B cell (primary cell): ENCODE results near the gene SLC24A1. TPM values are rescaled to one million over a fixed set of nuclear protein-coding genes. Genes with fewer than 3 reads are reported as not detected.

Experiments used
- ATAC-seq: fragments of 200-7000 bp; cut with Tn5 transposase; one replicate; pipeline ENCODE4 v1.10.0; 2021; ENCODE audit warnings: low read depth, mild to moderate bottlenecking, moderate number of reproducible peaks, moderate library complexity
- CTCF ChIA-PET: fragments of 350-600 bp; sonication (Branson Sonifier 250); formaldehyde crosslinking; loops from one replicate; lab custom pipeline; 2021; ENCODE audit warnings: antibody characterized with exemption, inconsistent platforms; lab: Charles Lee
- POLR2A ChIA-PET: fragments of 350-600 bp; sonication (Branson Sonifier 250); formaldehyde crosslinking; loops from one replicate; lab custom pipeline; 2021; ENCODE audit warnings: antibody characterized with exemption; lab: Charles Lee
- DNase-seq: peaks from one replicate; pipeline ENCODE4 v3.0.0; 2013
- H2AFZ ChIP-seq: 2 replicates; pipeline ENCODE4 v1.6.1; 2012; ENCODE audit warnings: mild to moderate bottlenecking, low read depth, low read length; ENCODE audit not compliant: insufficient read depth, poor library complexity, severe bottlenecking
- H3K27ac ChIP-seq, 2 donors: 1 replicate in 1 of 2; 2 replicates in 1 of 2; pipeline ENCODE4 v1.5.1; 2012 to 2013; ENCODE audit warnings: low read length in 2 of 2, mild to moderate bottlenecking in 2 of 2, moderate library complexity in 1 of 2
- H3K27me3 ChIP-seq, 4 experiments: fragments of 200-600 bp in 1 of 4; sonication (generic) in 1 of 4; replicated peaks in 1 of 4; 1 replicate in 2 of 4; 2 replicates in 2 of 4; pipeline versions ENCODE4 v1.6.1 to v1.7.0; 2013 to 2016; ENCODE audit warnings: low read length in 3 of 4, mild to moderate bottlenecking in 2 of 4, mixed read lengths in 1 of 4, moderate library complexity in 1 of 4; ENCODE audit not compliant: insufficient read depth in 4 of 4, control insufficient read depth in 3 of 4; ENCODE audit errors: control extremely low read depth in 1 of 4
- H3K36me3 ChIP-seq, 2 experiments: replicated peaks in 1 of 2; 1 replicate in 1 of 2; 2 replicates in 1 of 2; pipeline versions ENCODE4 v1.6.1 to v1.7.1; 2013; ENCODE audit warnings: low read length in 1 of 2; ENCODE audit not compliant: insufficient read depth in 2 of 2, control insufficient read depth in 1 of 2; ENCODE audit errors: control extremely low read depth in 1 of 2, extremely low read depth in 1 of 2
- H3K4me1 ChIP-seq, 2 donors: fragments of 200-600 bp in 1 of 2; sonication (generic) in 1 of 2; 1 replicate in 1 of 2; 2 replicates in 1 of 2; pipeline versions ENCODE4 v1.5.1 to v1.6.1; 2013 to 2017; ENCODE audit warnings: low read length in 2 of 2; ENCODE audit not compliant: control insufficient read depth in 2 of 2, insufficient read depth in 2 of 2
- H3K4me2 ChIP-seq: replicated peaks from 2 replicates; pipeline ENCODE3; 2012; ENCODE audit warnings: mild to moderate bottlenecking, low read depth, low read length; ENCODE audit not compliant: poor library complexity, severe bottlenecking
- H3K4me3 ChIP-seq, 5 experiments: fragments of 200-600 bp in 1 of 5; sonication (generic) in 1 of 5; 1 replicate in 3 of 5; 2 replicates in 2 of 5; pipeline versions ENCODE4 v1.5.1 to v1.7.0; 2011 to 2016; ENCODE audit warnings: low read length in 4 of 5, mild to moderate bottlenecking in 4 of 5, low read depth in 2 of 5, control low read depth in 1 of 5, moderate library complexity in 1 of 5; ENCODE audit not compliant: insufficient read depth in 1 of 5; ENCODE audit errors: control extremely low read depth in 1 of 5, extremely low read depth in 1 of 5
- H3K79me2 ChIP-seq: fragments of 200-600 bp; sonication (generic); one replicate; pipeline ENCODE4 v1.6.0; 2016; ENCODE audit warnings: low read length; ENCODE audit not compliant: control insufficient read depth, insufficient read depth
- H3K9ac ChIP-seq: fragments of 200-600 bp; sonication (generic); 2 replicates; pipeline ENCODE4 v1.6.1; 2017; ENCODE audit warnings: mild to moderate bottlenecking, low read length, moderate library complexity
- H3K9me3 ChIP-seq, 3 donors: one replicate each; pipeline versions ENCODE4 v1.6.1 to v1.7.1; 2013; ENCODE audit warnings: low read length in 2 of 3; ENCODE audit not compliant: control insufficient read depth in 2 of 3, insufficient read depth in 1 of 3; ENCODE audit errors: control extremely low read depth in 1 of 3
- H4K20me1 ChIP-seq: 2 replicates; pipeline ENCODE4 v1.6.0; 2012; ENCODE audit warnings: mild to moderate bottlenecking, low read length; ENCODE audit not compliant: insufficient read depth, control insufficient read depth, poor library complexity, severe bottlenecking
- H3K27ac Mint-ChIP-seq: one replicate; pipeline ENCODE4 v1.8.0; 2021; ENCODE audit warnings: mixed read lengths
- H3K27me3 Mint-ChIP-seq: one replicate; pipeline ENCODE4 v1.8.0; 2021; ENCODE audit warnings: mixed read lengths
- H3K4me1 Mint-ChIP-seq: one replicate; pipeline ENCODE4 v1.8.0; 2021; ENCODE audit warnings: mixed read lengths
- H3K4me3 Mint-ChIP-seq: one replicate; pipeline ENCODE4 v1.8.0; 2021; ENCODE audit warnings: mixed read lengths
- H3K9me3 Mint-ChIP-seq: one replicate; pipeline ENCODE4 v1.8.0; 2022; ENCODE audit warnings: mixed read lengths; ENCODE audit not compliant: insufficient read depth
- EZH2 ChIP-seq: IDR thresholded peaks from 2 replicates; pipeline ENCODE4 v1.6.1; 2012; ENCODE audit warnings: borderline replicate concordance, low read depth, mild to moderate bottlenecking, moderate library complexity, low read length; ENCODE audit not compliant: insufficient read depth, poor library complexity, severe bottlenecking
- WGBS: methylation state at CpG from one replicate; pipeline ENCODE4 v1.1.5; 2013; ENCODE audit warnings: missing lambda C conversion rate; ENCODE audit not compliant: insufficient coverage; 5-methylcytosine and 5-hydroxymethylcytosine counted together
- intact Hi-C: fragments of 100-400 bp; cut with micrococcal nuclease; formaldehyde crosslinking; loops from one replicate; pipeline ENCODE4 v1.10.0; 2022
- polyA plus RNA-seq: library from polyadenylated mRNA; depleted of rRNA; stranded (reverse); fragments of >200 nt; gene quantifications from 2 replicates; pipeline ENCODE4 v1.2.3, GENCODE V29; 2012
- total RNA-seq, 2 donors: library from RNA; stranded (reverse); fragments of 120-200 nt in 1 of 2; gene quantifications; 1 replicate in 1 of 2; 2 replicates in 1 of 2; pipeline versions ENCODE4 v1.2.3 to v1.2.4, GENCODE V29; 2013 to 2022
- TF ChIP-seq, protein P1 (sequence below): fragments of 200-600 bp; IDR thresholded peaks from one replicate; pipeline ENCODE4 v1.8.0; 2022; ENCODE audit warnings: antibody characterized with exemption, mild to moderate bottlenecking

The SLC24A1 gene
- total and polyA plus RNA-seq, 2 donors (not counting 1 experiment from before 2014, with no cell fraction given) = 1.7 to 6.7 TPM

DNA sequence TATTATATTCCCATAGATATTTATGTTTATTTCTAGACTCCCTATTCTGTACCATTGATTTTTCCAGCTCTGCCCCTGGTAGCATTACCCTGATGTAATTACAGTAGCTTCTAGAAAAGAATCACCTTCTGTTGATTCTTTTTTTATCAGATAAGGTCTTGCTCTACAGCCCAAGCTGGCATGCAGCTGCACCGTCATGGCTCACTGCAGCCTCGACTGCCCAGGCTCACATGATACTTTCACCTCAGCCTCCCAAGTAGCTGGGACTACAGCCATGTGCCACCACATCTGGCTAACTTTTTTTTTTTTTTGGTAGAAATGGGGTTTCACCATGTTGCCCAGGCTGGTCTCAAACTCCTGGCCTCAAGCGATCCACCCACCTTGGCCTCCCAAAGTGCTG, 41.8 kb downstream of the SLC24A1 start:
- H3K27me3 ChIP-seq = no peaks in the 10 kb centered on the region
- POLR2A ChIA-PET = no interaction called here
- H3K79me2 ChIP-seq = no peaks in the 10 kb centered on the region
- Mint-ChIP-seq H3K27ac (peak overlapping the region; percentile 76), H3K4me1 (peaks cover 31% of the 10 kb centered on the region), H3K27me3 (no peaks in the 10 kb centered on the region), H3K4me3 (no peak overlapping the region), H3K9me3 (no peaks in the 10 kb centered on the region)
- no peak for TF ChIP-seq EZH2
- TF ChIP-seq, protein P1, sequence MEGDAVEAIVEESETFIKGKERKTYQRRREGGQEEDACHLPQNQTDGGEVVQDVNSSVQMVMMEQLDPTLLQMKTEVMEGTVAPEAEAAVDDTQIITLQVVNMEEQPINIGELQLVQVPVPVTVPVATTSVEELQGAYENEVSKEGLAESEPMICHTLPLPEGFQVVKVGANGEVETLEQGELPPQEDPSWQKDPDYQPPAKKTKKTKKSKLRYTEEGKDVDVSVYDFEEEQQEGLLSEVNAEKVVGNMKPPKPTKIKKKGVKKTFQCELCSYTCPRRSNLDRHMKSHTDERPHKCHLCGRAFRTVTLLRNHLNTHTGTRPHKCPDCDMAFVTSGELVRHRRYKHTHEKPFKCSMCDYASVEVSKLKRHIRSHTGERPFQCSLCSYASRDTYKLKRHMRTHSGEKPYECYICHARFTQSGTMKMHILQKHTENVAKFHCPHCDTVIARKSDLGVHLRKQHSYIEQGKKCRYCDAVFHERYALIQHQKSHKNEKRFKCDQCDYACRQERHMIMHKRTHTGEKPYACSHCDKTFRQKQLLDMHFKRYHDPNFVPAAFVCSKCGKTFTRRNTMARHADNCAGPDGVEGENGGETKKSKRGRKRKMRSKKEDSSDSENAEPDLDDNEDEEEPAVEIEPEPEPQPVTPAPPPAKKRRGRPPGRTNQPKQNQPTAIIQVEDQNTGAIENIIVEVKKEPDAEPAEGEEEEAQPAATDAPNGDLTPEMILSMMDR = no peak
- H3K36me3 ChIP-seq = peaks cover 10 to 84% of the 10 kb centered on the region in 2 experiments
- intact Hi-C loops = loop anchor here (5.0 to 10.0 kb wide), 2 partner anchors 44 to 71 kb away; no protein-coding TSS in a partner anchor
- H3K4me3 ChIP-seq = no peak overlapping the region
- peaks cover 3 to 11% of the 10 kb centered on the region in 2 donors for H3K4me1 ChIP-seq
- ATAC-seq (peak; percentile 95), DNase-seq (peak; percentile 73)
- CTCF ChIA-PET = interaction anchor here (0.5 to 2.2 kb wide), 9 partner anchors 10 to 480 kb away, joined by 3 to 6 read pairs (median 3); no protein-coding TSS in a partner anchor
- H3K27ac ChIP-seq = peak overlapping the region in 1 of 2 donors; percentile 52
- no peak overlapping the region for H2AFZ ChIP-seq
- H4K20me1 ChIP-seq = no peaks in the 10 kb centered on the region
- H3K9ac ChIP-seq = no peak overlapping the region
- WGBS = 19% methylated on average over 2 of the region's 3 CpGs
- no peak overlapping the region for H3K4me2 ChIP-seq
- no peaks in the 10 kb centered on the region for H3K9me3 ChIP-seq

DNA sequence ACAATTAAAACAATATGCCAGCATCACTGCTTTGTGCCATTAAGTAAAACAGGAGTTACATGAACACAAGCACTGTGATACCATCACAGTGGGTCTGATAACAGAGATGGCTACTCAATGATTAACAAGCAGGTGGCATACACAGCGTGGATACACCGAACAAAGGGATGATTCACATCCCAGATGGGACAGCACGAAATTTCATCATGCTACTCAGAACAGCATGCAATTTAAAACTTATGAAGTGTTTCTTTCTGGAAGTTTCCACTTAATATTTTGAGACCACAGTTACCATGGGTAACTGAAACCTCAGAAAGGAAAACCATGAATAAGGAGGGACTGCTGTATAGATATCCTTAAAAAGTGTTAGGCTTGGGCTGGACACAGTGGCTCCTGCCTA, 44.5 kb downstream of the SLC24A1 start:
- WGBS = 96% methylated on average over 3 of the region's 3 CpGs
- Histone ChIP-seq H3K27ac (no peak overlapping the region), H3K4me1 (peaks cover 3 to 7% of the 10 kb centered on the region in 2 donors), H3K36me3 (peaks cover 20 to 87% of the 10 kb centered on the region in 2 experiments), H3K9me3 (no peaks in the 10 kb centered on the region), H3K9ac (no peak overlapping the region), H3K27me3 (no peaks in the 10 kb centered on the region), H4K20me1 (no peaks in the 10 kb centered on the region), H2AFZ (no peak overlapping the region), H3K79me2 (no peaks in the 10 kb centered on the region), H3K4me2 (no peak overlapping the region), H3K4me3 (no peak overlapping the region)
- no peaks in the 10 kb centered on the region for H3K9me3 Mint-ChIP-seq
- no peaks in the 10 kb centered on the region for H3K27me3 Mint-ChIP-seq
- ChIA-PET POLR2A (no interaction called here), CTCF (no interaction called here)
- H3K4me1 Mint-ChIP-seq = peaks cover 21% of the 10 kb centered on the region
- TF ChIP-seq EZH2 = no peak
- TF ChIP-seq, protein P1 = no peak
- H3K27ac Mint-ChIP-seq = peak overlapping the region; percentile 46
- ATAC-seq = no peak
- no peak overlapping the region for H3K4me3 Mint-ChIP-seq
- DNase-seq = no peak
- intact Hi-C loops = loop anchor here (10.0 kb wide), 1 partner anchor 69 kb away; no protein-coding TSS in a partner anchor
